K562 (cell line): ENCODE data around the gene ABAT. TPM values are rescaled to one million over a fixed set of nuclear protein-coding genes. Genes with fewer than 3 reads are reported as not detected.

Experiments used
- CREB5 ChIP-seq: fragments of 250-450 bp; sonication (Bioruptor Pico); IDR thresholded peaks from 2 replicates; pipeline ENCODE4 v1.5.0; 2020; ENCODE audit warnings: mild to moderate bottlenecking
- DACH1 ChIP-seq: fragments of 450-650 bp; IDR thresholded peaks from 2 replicates; pipeline ENCODE4 v1.6.1; 2018; ENCODE audit not compliant: partially characterized antibody
- FOXP1 ChIP-seq: sonication (generic); formaldehyde crosslinking; IDR thresholded peaks from 2 replicates; pipeline ENCODE4 v1.8.0; 2022; ENCODE audit warnings: mild to moderate bottlenecking, missing genetic modification reagents
- GABPB2 ChIP-seq: fragments of 250-450 bp; sonication (Bioruptor Pico); conservative IDR thresholded peaks from 2 replicates; pipeline ENCODE4 v1.5.1; 2021; ENCODE audit warnings: mild to moderate bottlenecking
- HMGN3 ChIP-seq: IDR thresholded peaks from 2 replicates; pipeline ENCODE4 v1.6.1; 2011; ENCODE audit warnings: borderline replicate concordance, low read depth, mild to moderate bottlenecking, mixed read lengths, low read length; ENCODE audit not compliant: insufficient read length; ENCODE audit errors: extremely low read depth
- NCOA2 ChIP-seq, 2 experiments: fragments of 450-650 bp; IDR thresholded peaks; 2 replicates each; pipeline ENCODE4 v1.6.1; 2018; ENCODE audit warnings: mild to moderate bottlenecking in 2 of 2, moderate library complexity in 1 of 2; ENCODE audit not compliant: partially characterized antibody in 2 of 2
- TCFL5 ChIP-seq: fragments of 250-450 bp; sonication (Bioruptor Pico); conservative IDR thresholded peaks from 2 replicates; pipeline ENCODE4 v1.6.1; 2021; ENCODE audit warnings: mild to moderate bottlenecking, moderate library complexity, matching md5 sums
- ZKSCAN8 ChIP-seq: fragments of 200-800 bp; sonication (Bioruptor generic); IDR thresholded peaks from 2 replicates; pipeline ENCODE4 v1.6.1; 2016; ENCODE audit warnings: missing genetic modification characterization, missing compliant biosample characterization
- ZNF274 ChIP-seq: IDR thresholded peaks from 2 replicates; pipeline ENCODE4 v1.6.1; 2011; ENCODE audit warnings: low read depth, mild to moderate bottlenecking, low read length, moderate library complexity, borderline replicate concordance
- ZNF347 ChIP-seq: fragments of 450-650 bp; formaldehyde crosslinking; IDR thresholded peaks from 2 replicates; pipeline ENCODE4 v1.4.0; 2020; ENCODE audit warnings: low read depth, mild to moderate bottlenecking, moderate library complexity
- ZNF764 ChIP-seq: fragments of 250-450 bp; sonication (Bioruptor Pico); IDR thresholded peaks from 2 replicates; pipeline ENCODE4 v1.4.0; 2020; ENCODE audit warnings: low read depth, mild to moderate bottlenecking, moderate library complexity
- ZNF785 ChIP-seq: fragments of 250-450 bp; sonication (Bioruptor Pico); IDR thresholded peaks from 2 replicates; pipeline ENCODE4 v1.4.0; 2020; ENCODE audit warnings: mild to moderate bottlenecking
- polyA plus RNA-seq, 8 experiments: library from polyadenylated mRNA; depleted of rRNA in 4 of 8; stranded (reverse) in 5 of 8; unstranded in 3 of 8; fragments of >200 nt; fragmentation: Nextera tagmentation in 2 of 8; fragmentation: Illumina TruSeq in 1 of 8; extraction: Ambion mirVana in 2 of 8; extraction: Trizol in 1 of 8; gene quantifications; 2 replicates each; pipeline versions ENCODE4 v1.2.1 to v1.2.3, GENCODE V29; 2011 to 2014; ENCODE audit warnings: inconsistent platforms in 1 of 8, missing spikeins in 1 of 8
- total RNA-seq, 7 experiments: library from RNA; depleted of rRNA in 6 of 7; stranded (reverse); fragments of >200 nt in 6 of 7; fragmentation: Illumina TruSeq in 2 of 7; extraction: Trizol in 2 of 7; gene quantifications; 2 replicates each; pipeline versions ENCODE4 v1.2.1 to v1.2.3, GENCODE V29; 2011 to 2021; ENCODE audit warnings: low replicate concordance in 1 of 7
- TF ChIP-seq, protein P1 (sequence below): fragments of 450-650 bp; formaldehyde crosslinking; IDR thresholded peaks from 2 replicates; pipeline ENCODE4 v1.4.0; 2022; ENCODE audit warnings: missing genetic modification characterization
- TF ChIP-seq, protein P2 (sequence below): sonication (generic); formaldehyde crosslinking; IDR thresholded peaks from 2 replicates; pipeline ENCODE4 v1.8.1; 2023; ENCODE audit warnings: missing genetic modification reagents, mild to moderate bottlenecking, borderline replicate concordance
- TF ChIP-seq, protein P3 (sequence below): fragments of 250-450 bp; sonication (Bioruptor Pico); IDR thresholded peaks from 2 replicates; pipeline ENCODE4 v1.4.0; 2020; ENCODE audit warnings: mild to moderate bottlenecking

The ABAT gene
- total and polyA plus RNA-seq, 9 of the 15 experiments (the other 6 are each of a cell fraction or from before 2014, with no cell fraction given) = 0.01 to 0.49 (median 0.10) TPM

GRCh38 chr16:8797364-8798173, 123.2 kb downstream of the ABAT start, which contains the start of the genes PMM2 and TMEM186 (continued):
- TF ChIP-seq ZNF347 = no peak
- no peak for TF ChIP-seq GABPB2 (CRISPR knock-in tag)
- TF ChIP-seq, protein P1, sequence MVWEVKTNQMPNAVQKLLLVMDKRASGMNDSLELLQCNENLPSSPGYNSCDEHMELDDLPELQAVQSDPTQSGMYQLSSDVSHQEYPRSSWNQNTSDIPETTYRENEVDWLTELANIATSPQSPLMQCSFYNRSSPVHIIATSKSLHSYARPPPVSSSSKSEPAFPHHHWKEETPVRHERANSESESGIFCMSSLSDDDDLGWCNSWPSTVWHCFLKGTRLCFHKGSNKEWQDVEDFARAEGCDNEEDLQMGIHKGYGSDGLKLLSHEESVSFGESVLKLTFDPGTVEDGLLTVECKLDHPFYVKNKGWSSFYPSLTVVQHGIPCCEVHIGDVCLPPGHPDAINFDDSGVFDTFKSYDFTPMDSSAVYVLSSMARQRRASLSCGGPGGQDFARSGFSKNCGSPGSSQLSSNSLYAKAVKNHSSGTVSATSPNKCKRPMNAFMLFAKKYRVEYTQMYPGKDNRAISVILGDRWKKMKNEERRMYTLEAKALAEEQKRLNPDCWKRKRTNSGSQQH (CRISPR knock-in tag) = no peak
- TF ChIP-seq, protein P2, sequence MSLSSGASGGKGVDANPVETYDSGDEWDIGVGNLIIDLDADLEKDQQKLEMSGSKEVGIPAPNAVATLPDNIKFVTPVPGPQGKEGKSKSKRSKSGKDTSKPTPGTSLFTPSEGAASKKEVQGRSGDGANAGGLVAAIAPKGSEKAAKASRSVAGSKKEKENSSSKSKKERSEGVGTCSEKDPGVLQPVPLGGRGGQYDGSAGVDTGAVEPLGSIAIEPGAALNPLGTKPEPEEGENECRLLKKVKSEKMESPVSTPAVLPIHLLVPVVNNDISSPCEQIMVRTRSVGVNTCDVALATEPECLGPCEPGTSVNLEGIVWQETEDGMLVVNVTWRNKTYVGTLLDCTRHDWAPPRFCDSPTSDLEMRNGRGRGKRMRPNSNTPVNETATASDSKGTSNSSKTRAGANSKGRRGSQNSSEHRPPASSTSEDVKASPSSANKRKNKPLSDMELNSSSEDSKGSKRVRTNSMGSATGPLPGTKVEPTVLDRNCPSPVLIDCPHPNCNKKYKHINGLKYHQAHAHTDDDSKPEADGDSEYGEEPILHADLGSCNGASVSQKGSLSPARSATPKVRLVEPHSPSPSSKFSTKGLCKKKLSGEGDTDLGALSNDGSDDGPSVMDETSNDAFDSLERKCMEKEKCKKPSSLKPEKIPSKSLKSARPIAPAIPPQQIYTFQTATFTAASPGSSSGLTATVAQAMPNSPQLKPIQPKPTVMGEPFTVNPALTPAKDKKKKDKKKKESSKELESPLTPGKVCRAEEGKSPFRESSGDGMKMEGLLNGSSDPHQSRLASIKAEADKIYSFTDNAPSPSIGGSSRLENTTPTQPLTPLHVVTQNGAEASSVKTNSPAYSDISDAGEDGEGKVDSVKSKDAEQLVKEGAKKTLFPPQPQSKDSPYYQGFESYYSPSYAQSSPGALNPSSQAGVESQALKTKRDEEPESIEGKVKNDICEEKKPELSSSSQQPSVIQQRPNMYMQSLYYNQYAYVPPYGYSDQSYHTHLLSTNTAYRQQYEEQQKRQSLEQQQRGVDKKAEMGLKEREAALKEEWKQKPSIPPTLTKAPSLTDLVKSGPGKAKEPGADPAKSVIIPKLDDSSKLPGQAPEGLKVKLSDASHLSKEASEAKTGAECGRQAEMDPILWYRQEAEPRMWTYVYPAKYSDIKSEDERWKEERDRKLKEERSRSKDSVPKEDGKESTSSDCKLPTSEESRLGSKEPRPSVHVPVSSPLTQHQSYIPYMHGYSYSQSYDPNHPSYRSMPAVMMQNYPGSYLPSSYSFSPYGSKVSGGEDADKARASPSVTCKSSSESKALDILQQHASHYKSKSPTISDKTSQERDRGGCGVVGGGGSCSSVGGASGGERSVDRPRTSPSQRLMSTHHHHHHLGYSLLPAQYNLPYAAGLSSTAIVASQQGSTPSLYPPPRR = peak; percentile 54; the same call in 1 of the 2 replicates
- TF ChIP-seq CREB5 (CRISPR knock-in tag) = no peak
- peak; percentile 98 for TF ChIP-seq FOXP1 (CRISPR knock-in tag)
- TF ChIP-seq HMGN3 = peak; percentile 87
- TF ChIP-seq DACH1 = no peak
- no peak for TF ChIP-seq ZKSCAN8 (CRISPR knock-in tag)
- no peak for TF ChIP-seq ZNF274
- no peak for TF ChIP-seq ZNF764 (CRISPR knock-in tag)
- no peak for TF ChIP-seq ZNF785
- TF ChIP-seq NCOA2 (IDR thresholded peaks at IDR 0.05; ENCODE audit: partially characterized antibody in 2 of 2) = no peak
- no peak for TF ChIP-seq TCFL5 (CRISPR knock-in tag)
- TF ChIP-seq, protein P3, sequence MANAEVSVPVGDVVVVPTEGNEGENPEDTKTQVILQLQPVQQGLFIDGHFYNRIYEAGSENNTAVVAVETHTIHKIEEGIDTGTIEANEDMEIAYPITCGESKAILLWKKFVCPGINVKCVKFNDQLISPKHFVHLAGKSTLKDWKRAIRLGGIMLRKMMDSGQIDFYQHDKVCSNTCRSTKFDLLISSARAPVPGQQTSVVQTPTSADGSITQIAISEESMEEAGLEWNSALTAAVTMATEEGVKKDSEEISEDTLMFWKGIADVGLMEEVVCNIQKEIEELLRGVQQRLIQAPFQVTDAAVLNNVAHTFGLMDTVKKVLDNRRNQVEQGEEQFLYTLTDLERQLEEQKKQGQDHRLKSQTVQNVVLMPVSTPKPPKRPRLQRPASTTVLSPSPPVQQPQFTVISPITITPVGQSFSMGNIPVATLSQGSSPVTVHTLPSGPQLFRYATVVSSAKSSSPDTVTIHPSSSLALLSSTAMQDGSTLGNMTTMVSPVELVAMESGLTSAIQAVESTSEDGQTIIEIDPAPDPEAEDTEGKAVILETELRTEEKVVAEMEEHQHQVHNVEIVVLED (CRISPR knock-in tag) = peak; percentile 52
